Natural killer cell treated with Interleukin-12 subunit alpha and Interleukin-12 subunit beta and Interleukin-15 and Interleukin-18, amount 100 ng/mL, for 72 hours (primary cell): ENCODE data around the gene CAB39L. TPM values are rescaled to one million over a fixed set of nuclear protein-coding genes. Genes with fewer than 3 reads are reported as not detected.
A peak's percentile ranks its signal among the peaks of the same experiment; 100 is the strongest.

ENCODE experiments used
- ATAC-seq, 2 donors: fragments of 150-1000 bp; cut with Tn5 transposase in 1 of 2; sonication (Bioruptor Pico), chemical (Tn5 transposase) in 1 of 2; 2 replicates each; pipeline ENCODE4 v1.10.0; 2021
- DNase-seq: peaks from one replicate; pipeline ENCODE4 v3.0.0; 2022; ENCODE audit warnings: low spot score
- H3K27ac Mint-ChIP-seq, 2 donors: 1 replicate in 1 of 2; 2 replicates in 1 of 2; pipeline ENCODE4 v1.8.0; 2022; ENCODE audit warnings: mixed read lengths in 2 of 2, mild to moderate bottlenecking in 1 of 2, moderate library complexity in 1 of 2
- H3K27me3 Mint-ChIP-seq, 2 donors: 1 replicate in 1 of 2; 2 replicates in 1 of 2; pipeline ENCODE4 v1.8.0; 2022; ENCODE audit warnings: mixed read lengths in 2 of 2
- H3K36me3 Mint-ChIP-seq: one replicate; pipeline ENCODE4 v1.8.0; 2022; ENCODE audit warnings: mixed read lengths
- H3K4me1 Mint-ChIP-seq, 2 donors: 1 replicate in 1 of 2; 2 replicates in 1 of 2; pipeline ENCODE4 v1.8.0; 2022; ENCODE audit warnings: low read depth in 2 of 2, mixed read lengths in 2 of 2, mild to moderate bottlenecking in 1 of 2
- H3K4me3 Mint-ChIP-seq: one replicate; pipeline ENCODE4 v1.8.0; 2022; ENCODE audit warnings: mixed read lengths
- H3K9me3 Mint-ChIP-seq: 2 replicates; pipeline ENCODE4 v1.8.0; 2022; ENCODE audit warnings: mixed read lengths
- total RNA-seq, 2 donors: library from RNA; stranded (reverse); gene quantifications; one replicate each; pipeline ENCODE4 v1.2.3, GENCODE V29; 2022

The CAB39L gene
- total RNA-seq, 2 donors from 2014 or later: 6.4 to 8.1 TPM

- no peak for DNase-seq
Observed at GRCh38 chr13:49272296-49272695, 171.6 kb downstream of the CAB39L start.

DNA sequence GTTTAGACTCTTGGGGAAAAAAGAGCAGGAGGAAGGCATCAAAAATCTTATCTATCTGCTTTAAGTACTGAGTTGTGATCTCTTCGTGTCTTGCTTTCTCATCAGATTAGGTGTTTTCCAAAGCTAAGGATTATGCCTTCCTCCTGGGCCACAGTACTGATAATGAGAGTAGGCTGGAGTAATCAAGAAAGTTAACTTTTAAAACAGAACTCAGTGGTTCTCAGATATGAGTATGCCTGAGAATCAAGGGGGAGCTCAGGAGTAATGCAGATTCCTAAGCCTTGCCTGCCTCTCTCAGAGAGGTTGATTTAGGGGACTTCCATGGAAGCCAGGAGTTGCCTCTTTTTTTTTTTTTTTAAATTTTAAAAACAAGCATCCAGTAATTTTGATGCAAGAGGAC lies 172.6 kb downstream of the CAB39L start:
- Mint-ChIP-seq H3K27ac (no peak overlapping the region), H3K4me1 (no peaks in the 10 kb centered on the region), H3K36me3 (no peaks in the 10 kb centered on the region), H3K4me3 (no peak overlapping the region), H3K27me3 (no peaks in the 10 kb centered on the region), H3K9me3 (no peaks in the 10 kb centered on the region)
- DNase-seq (no peak), ATAC-seq (peak in 1 of 2 donors; percentile 62)

More at GRCh38 chr13:49272296-49272695, 171.6 kb downstream of the CAB39L start:
- H3K9me3 Mint-ChIP-seq: no peaks in the 10 kb centered on the region
- no peaks in the 10 kb centered on the region for H3K4me1 Mint-ChIP-seq
- H3K36me3 Mint-ChIP-seq: no peaks in the 10 kb centered on the region
- H3K4me3 Mint-ChIP-seq: no peak overlapping the region
- H3K27me3 Mint-ChIP-seq: no peaks in the 10 kb centered on the region
- no peak overlapping the region for H3K27ac Mint-ChIP-seq
- ATAC-seq: no peak

DNA sequence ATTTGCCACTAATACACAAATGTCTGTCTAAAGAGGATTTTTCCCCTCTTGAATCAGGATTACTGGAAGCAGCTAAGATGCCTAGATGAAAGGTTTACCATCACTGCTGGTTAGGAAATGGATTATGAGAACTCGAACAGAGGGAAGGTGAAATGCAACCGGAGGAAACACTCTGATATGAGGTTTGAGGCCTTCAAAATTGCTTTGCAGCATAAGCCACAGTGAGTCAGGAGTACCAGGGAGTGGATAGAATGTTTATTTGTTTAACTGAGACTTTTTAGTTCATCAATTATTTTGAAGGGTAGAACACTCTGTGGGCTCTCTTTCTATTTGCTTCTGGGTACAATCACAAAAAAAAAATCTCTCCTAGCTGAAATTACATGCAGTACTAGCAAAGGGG lies 178.0 kb downstream of the CAB39L start:
- Mint-ChIP-seq H3K27ac (no peak overlapping the region), H3K27me3 (no peaks in the 10 kb centered on the region), H3K9me3 (no peaks in the 10 kb centered on the region), H3K36me3 (peaks cover 8% of the 10 kb centered on the region), H3K4me3 (no peak overlapping the region), H3K4me1 (no peaks in the 10 kb centered on the region)
- DNase-seq (no peak), ATAC-seq (no peak)

DNA sequence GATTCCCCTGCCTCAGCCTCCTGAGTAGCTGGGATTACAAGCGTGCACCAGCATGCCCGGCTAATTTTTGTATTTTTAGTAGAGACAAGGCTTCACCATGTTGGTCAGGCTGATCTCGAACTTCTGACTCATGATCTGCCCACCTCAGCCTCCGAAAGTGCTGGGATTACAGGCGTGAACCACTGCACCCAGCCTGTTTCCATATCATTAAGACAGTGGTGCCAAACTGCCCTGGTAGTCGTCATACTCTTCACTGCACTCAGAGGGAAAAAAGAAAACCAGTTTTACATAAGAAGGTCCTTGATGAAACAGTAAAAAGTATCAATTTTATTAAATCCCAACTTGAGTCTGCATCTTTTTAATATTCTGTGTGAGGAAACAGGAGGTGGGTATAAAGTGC lies 181.2 kb downstream of the CAB39L start:
- Mint-ChIP-seq H3K4me3 (no peak overlapping the region), H3K36me3 (peaks cover 17% of the 10 kb centered on the region), H3K4me1 (peaks cover 6 to 8% of the 10 kb centered on the region in 2 donors), H3K9me3 (no peaks in the 10 kb centered on the region), H3K27me3 (no peaks in the 10 kb centered on the region), H3K27ac (no peak overlapping the region)
- DNase-seq (no peak), ATAC-seq (peak in 1 of 2 donors; percentile 64)

GRCh38 chr13:49259586-49259985 lies 184.3 kb downstream of the CAB39L start:
- H3K4me3 Mint-ChIP-seq: no peak overlapping the region
- no peak for ATAC-seq
- no peak overlapping the region for H3K27ac Mint-ChIP-seq
- no peak for DNase-seq
- H3K27me3 Mint-ChIP-seq: no peaks in the 10 kb centered on the region
- peaks cover 11 to 16% of the 10 kb centered on the region in 2 donors for H3K4me1 Mint-ChIP-seq
- H3K36me3 Mint-ChIP-seq: peaks cover 17% of the 10 kb centered on the region
- no peaks in the 10 kb centered on the region for H3K9me3 Mint-ChIP-seq

Other genes with a start within 250 kb of the CAB39L start
- gene MLNR, start 223.7 kb downstream of the CAB39L start, total RNA-seq: not detected
- gene CDADC1, start 196.1 kb downstream of the CAB39L start, total RNA-seq: 10 to 100 TPM; 13.1 to 14.9 TPM
- gene SETDB2, start 210 bp upstream of the CAB39L start, total RNA-seq: 10 to 100 TPM in 1 of 2 donors, 1 to 10 TPM in 1; 9.8 to 14.0 TPM
- gene PHF11, start 51.9 kb upstream of the CAB39L start, total RNA-seq: 10 to 100 TPM; 58.2 to 78.2 TPM
- 10 to 100 TPM; 13.0 to 21.3 TPM for gene RCBTB1, start 141.5 kb upstream of the CAB39L start, total RNA-seq
- under 1 TPM; 0.48 to 0.50 TPM for gene ARL11, start 184.4 kb upstream of the CAB39L start, total RNA-seq
- 10 to 100 TPM; 20.1 to 39.0 TPM for gene EBPL, start 247.4 kb upstream of the CAB39L start, total RNA-seq